Upper lobe of left lung (tissue), 6 donors: Measurements from ENCODE around the gene PRKN. TPM values are rescaled to one million over a fixed set of nuclear protein-coding genes. Genes with fewer than 3 reads are reported as not detected.
A peak's percentile ranks its signal among the peaks of the same experiment; 100 is the strongest.

Experiments used
- ATAC-seq, 2 donors: fragments of 200-7000 bp; cut with Tn5 transposase; one replicate each; pipeline ENCODE4 v1.9.1; 2022; ENCODE audit warnings: mild to moderate bottlenecking in 2 of 2, moderate library complexity in 2 of 2; ENCODE audit not compliant: low FRiP score in 2 of 2
- DNase-seq, 2 donors: peaks; one replicate each; pipeline ENCODE4 v3.0.0-alpha.2; 2019 to 2020
- H3K27ac ChIP-seq, 4 donors: fragments of 200-600 bp; sonication (generic); one replicate each; pipeline ENCODE4 v1.5.1; 2016 to 2019
- H3K27me3 ChIP-seq, 4 donors: fragments of 200-600 bp; sonication (generic); one replicate each; pipeline ENCODE4 v1.5.1; 2017 to 2019
- H3K36me3 ChIP-seq, 4 donors: fragments of 200-600 bp; sonication (generic); one replicate each; pipeline ENCODE4 v1.5.1; 2016 to 2019
- H3K4me1 ChIP-seq, 4 donors: fragments of 200-600 bp; sonication (generic); one replicate each; pipeline ENCODE4 v1.5.1; 2018 to 2019
- H3K4me3 ChIP-seq, 4 donors: fragments of 200-600 bp; sonication (generic); one replicate each; pipeline ENCODE4 v1.5.1; 2017 to 2019; ENCODE audit warnings: mild to moderate bottlenecking in 2 of 4, moderate library complexity in 1 of 4
- H3K9me3 ChIP-seq, 4 donors: fragments of 200-600 bp; sonication (generic); one replicate each; pipeline ENCODE4 v1.5.1; 2018 to 2019
- CTCF ChIP-seq, 6 experiments: fragments of 450-650 bp in 4 of 6; fragments of 200-600 bp in 2 of 6; sonication (generic) in 2 of 6; IDR thresholded peaks; one replicate each; pipeline ENCODE4 v1.5.1; 2016 to 2019; ENCODE audit warnings: antibody characterized with exemption in 6 of 6
- EP300 ChIP-seq, 4 donors: sonication (generic); formaldehyde crosslinking; IDR thresholded peaks; one replicate each; pipeline ENCODE4 v1.5.1; 2017; ENCODE audit warnings: antibody characterized with exemption in 4 of 4, control low read depth in 2 of 4
- POLR2A ChIP-seq, 4 donors: fragments of 450-650 bp; IDR thresholded peaks; one replicate each; pipeline ENCODE4 v1.5.1; 2016 to 2017; ENCODE audit warnings: antibody characterized with exemption in 4 of 4, mild to moderate bottlenecking in 2 of 4
- POLR2AphosphoS5 ChIP-seq, 2 donors: sonication (generic); formaldehyde crosslinking; IDR thresholded peaks; one replicate each; pipeline ENCODE4 v1.5.1; 2017; ENCODE audit warnings: antibody characterized with exemption in 2 of 2
- WGBS, 2 donors: methylation state at CpG; one replicate each; pipeline ENCODE4 v1.1.5; 2017 to 2018; 5-methylcytosine and 5-hydroxymethylcytosine counted together
- total RNA-seq, 6 donors: library from RNA; depleted of rRNA in 4 of 6; stranded (reverse); fragments of >200 nt in 4 of 6; gene quantifications; one replicate each; pipeline versions ENCODE4 v1.1.0 to v1.2.1, GENCODE V29; 2016 to 2021
- donor health status: DM: no; HTN: no; CAD: no; lungs with moderate emphysema.
- donor health status: DM: no; HTN: yes; CAD: no; lungs with severe emphysema.

PRKN gene
- total RNA-seq, 6 donors from 2014 or later, result 2.7 to 29.3 (median 5.5) TPM

- H3K27me3 ChIP-seq, result no peaks in the 10 kb centered on the region
- TF ChIP-seq POLR2AphosphoS5 (IDR thresholded peaks at IDR 0.05) (no peak), POLR2A (IDR thresholded peaks at IDR 0.05) (no peak), CTCF (IDR thresholded peaks at IDR 0.05) (no peak)
- no peak for ATAC-seq
- H3K36me3 ChIP-seq, result no peaks in the 10 kb centered on the region
- DNase-seq, result no peak
- H3K9me3 ChIP-seq, result no peaks in the 10 kb centered on the region
- WGBS, 2 donors, result 77 to 87% methylated on average over 6 of the region's 6 CpGs
- H3K27ac ChIP-seq, result no peak overlapping the region
- peaks cover 0 to 7% (median 0%) of the 10 kb centered on the region in 4 donors for H3K4me1 ChIP-seq
- H3K4me3 ChIP-seq, result no peak overlapping the region
These were observed 184.3 kb downstream of the PRKN start for GRCh38 chr6:162543221-162543620.

GRCh38 chr6:162541019-162541601, 186.5 kb downstream of the PRKN start:
- 85 to 92% methylated on average over 4 of the region's 4 CpGs for whole genome bisulfite sequencing, 2 donors
- no peaks in the 10 kb centered on the region for H3K27me3 ChIP-seq
- no peaks in the 10 kb centered on the region for H3K36me3 ChIP-seq
- H3K4me1 ChIP-seq, result peaks cover 0 to 7% (median 0%) of the 10 kb centered on the region in 4 donors
- no peak for TF ChIP-seq EP300 (IDR thresholded peaks at IDR 0.05)
- no peak for TF ChIP-seq CTCF (IDR thresholded peaks at IDR 0.05)
- TF ChIP-seq POLR2A (IDR thresholded peaks at IDR 0.05), result no peak
- no peaks in the 10 kb centered on the region for H3K9me3 ChIP-seq
- H3K27ac ChIP-seq, result no peak overlapping the region
- no peak overlapping the region for H3K4me3 ChIP-seq
- ATAC-seq (no peak), DNase-seq (no peak)

GRCh38 chr6:162539321-162539720, 188.2 kb downstream of the PRKN start:
- Histone ChIP-seq H3K4me3 (no peak overlapping the region), H3K27ac (no peak overlapping the region), H3K27me3 (no peaks in the 10 kb centered on the region), H3K9me3 (no peaks in the 10 kb centered on the region), H3K36me3 (no peaks in the 10 kb centered on the region), H3K4me1 (peaks cover 0 to 7% (median 0%) of the 10 kb centered on the region in 4 donors)
- DNase-seq (no peak), ATAC-seq (no peak)
- WGBS, 2 donors, result 79 to 80% methylated on average over 3 of the region's 3 CpGs
- TF ChIP-seq POLR2A (IDR thresholded peaks at IDR 0.05) (no peak), CTCF (IDR thresholded peaks at IDR 0.05) (no peak), EP300 (IDR thresholded peaks at IDR 0.05) (no peak), POLR2AphosphoS5 (IDR thresholded peaks at IDR 0.05) (no peak)

GRCh38 chr6:162538643-162539064, 188.9 kb downstream of the PRKN start:
- DNase-seq, result no peak

GRCh38 chr6:162533009-162533400, 194.6 kb downstream of the PRKN start:
- WGBS, 2 donors, result 66 to 70% methylated on average over 4 to 6 of the region's 6 CpGs
- Histone ChIP-seq H3K9me3 (no peaks in the 10 kb centered on the region), H3K27ac (peak overlapping the region in 2 of 4 donors; percentile 53 to 73), H3K27me3 (no peaks in the 10 kb centered on the region), H3K36me3 (no peaks in the 10 kb centered on the region), H3K4me1 (no peaks in the 10 kb centered on the region), H3K4me3 (no peak overlapping the region)
- DNase-seq, result no peak
- no peak for TF ChIP-seq CTCF (IDR thresholded peaks at IDR 0.05)
- peak in 1 of 2 donors; percentile 8 for TF ChIP-seq POLR2AphosphoS5 (IDR thresholded peaks at IDR 0.05)
- no peak for ATAC-seq

More at GRCh38 chr6:162538643-162539064, 188.9 kb downstream of the PRKN start:
- no peaks in the 10 kb centered on the region for H3K9me3 ChIP-seq
- TF ChIP-seq POLR2AphosphoS5 (IDR thresholded peaks at IDR 0.05) (peak in 1 of 2 donors; percentile 43), EP300 (IDR thresholded peaks at IDR 0.05) (no peak)
- H3K27ac ChIP-seq, result no peak overlapping the region
- H3K4me1 ChIP-seq, result peaks cover 0 to 7% (median 0%) of the 10 kb centered on the region in 4 donors
- no peaks in the 10 kb centered on the region for H3K27me3 ChIP-seq
- no peak overlapping the region for H3K4me3 ChIP-seq
- H3K36me3 ChIP-seq, result no peaks in the 10 kb centered on the region
- WGBS, 2 donors, result 37 to 52% methylated on average over 8 of the region's 8 CpGs
- ATAC-seq, result no peak
